GM12878 (cell line): ENCODE results near the gene LRR1. TPM values are rescaled to one million over a fixed set of nuclear protein-coding genes. Genes with fewer than 3 reads are reported as not detected.

ENCODE experiments used
- BACH1 ChIP-seq: fragments of 450-650 bp; IDR thresholded peaks from 2 replicates; pipeline ENCODE4 v1.6.1; 2017; ENCODE audit warnings: mild to moderate bottlenecking, borderline replicate concordance
- BHLHE40 ChIP-seq, 2 experiments: fragments of 450-650 bp in 1 of 2; IDR thresholded peaks; 2 replicates each; pipeline ENCODE4 v1.6.1; 2011 to 2017; ENCODE audit warnings: low read depth in 2 of 2, borderline replicate concordance in 1 of 2, improper control_type of control experiment in 1 of 2, low read length in 1 of 2, mild to moderate bottlenecking in 1 of 2
- CEBPZ ChIP-seq: fragments of 150-350 bp; IDR thresholded peaks from 2 replicates; pipeline ENCODE4 v1.6.1; 2016; ENCODE audit warnings: low read depth, low read length
- E2F4 ChIP-seq: IDR thresholded peaks from 2 replicates; pipeline ENCODE4 v1.6.1; 2012; ENCODE audit warnings: low read depth, low read length, improper control_type of control experiment
- FOS ChIP-seq: IDR thresholded peaks from 3 replicates; pipeline ENCODE4 v1.6.1; 2011; ENCODE audit warnings: borderline replicate concordance; ENCODE audit not compliant: insufficient read length; ENCODE audit errors: extremely low read depth
- HDAC6 ChIP-seq: fragments of 200-600 bp; sonication (generic); IDR thresholded peaks from one replicate; pipeline ENCODE4 v1.8.0; 2017; ENCODE audit warnings: antibody characterized with exemption; ENCODE audit not compliant: unreplicated experiment
- HDGF ChIP-seq: fragments of 450-650 bp; IDR thresholded peaks from 2 replicates; pipeline ENCODE4 v1.6.1; 2016; ENCODE audit warnings: antibody characterized with exemption
- JUND ChIP-seq: IDR thresholded peaks from 2 replicates; pipeline ENCODE4 v1.6.1; 2012; ENCODE audit warnings: low read depth, mild to moderate bottlenecking, low read length, improper control_type of control experiment, moderate library complexity
- MTA3 ChIP-seq: IDR thresholded peaks from 2 replicates; pipeline ENCODE4 v1.6.1; 2012; ENCODE audit warnings: low read length, inconsistent platforms, borderline replicate concordance
- NFYA ChIP-seq: IDR thresholded peaks from 2 replicates; pipeline ENCODE4 v1.6.1; 2011; ENCODE audit warnings: low read depth, mild to moderate bottlenecking, low read length, improper control_type of control experiment, borderline replicate concordance
- RAD21 ChIP-seq: IDR thresholded peaks from 2 replicates; pipeline ENCODE4 v1.6.1; 2011; ENCODE audit warnings: mild to moderate bottlenecking, low read depth, low read length, moderate library complexity; ENCODE audit not compliant: insufficient read depth
- SMAD1 ChIP-seq: fragments of 450-650 bp; IDR thresholded peaks from 2 replicates; pipeline ENCODE4 v1.6.1; 2018; ENCODE audit warnings: mild to moderate bottlenecking, low read depth; ENCODE audit not compliant: partially characterized antibody
- SUPT20H ChIP-seq: IDR thresholded peaks from 2 replicates; pipeline ENCODE4 v1.6.1; 2011; ENCODE audit warnings: low read depth, mild to moderate bottlenecking, low read length, moderate library complexity, borderline replicate concordance; ENCODE audit not compliant: control insufficient read depth
- TBL1XR1 ChIP-seq: IDR thresholded peaks from 2 replicates; pipeline ENCODE4 v1.6.1; 2012; ENCODE audit warnings: low read depth, low read length, improper control_type of control experiment
- TCF7 ChIP-seq: IDR thresholded peaks from 2 replicates; pipeline ENCODE4 v1.6.1; 2014; ENCODE audit warnings: antibody characterized with exemption, borderline replicate concordance
- ZBTB4 ChIP-seq: fragments of 450-650 bp; formaldehyde crosslinking; IDR thresholded peaks from 2 replicates; pipeline ENCODE4 v1.4.0; 2022; ENCODE audit warnings: mild to moderate bottlenecking, moderate library complexity
- polyA plus RNA-seq, 11 experiments: library from polyadenylated mRNA; depleted of rRNA in 4 of 11; unstranded in 6 of 11; stranded (reverse) in 5 of 11; fragments of >200 nt; fragmentation: Nextera tagmentation in 4 of 11; fragmentation: Illumina TruSeq in 1 of 11; extraction: Ambion mirVana in 4 of 11; extraction: Trizol in 1 of 11; gene quantifications; 1 replicate in 1 of 11; 2 replicates in 10 of 11; pipeline versions ENCODE4 v1.2.1 to v1.2.3, GENCODE V29; 2011 to 2016; ENCODE audit warnings: inconsistent platforms in 2 of 11, missing spikeins in 2 of 11, low read depth in 1 of 11
- total RNA-seq, 4 experiments: library from RNA; depleted of rRNA in 3 of 4; stranded (reverse); fragments of >200 nt in 3 of 4; fragmentation: Illumina TruSeq in 1 of 4; extraction: Trizol in 1 of 4; gene quantifications; 2 replicates each; pipeline versions ENCODE4 v1.2.1 to v1.2.3, GENCODE V29; 2013 to 2021
- TF ChIP-seq, protein P1 (sequence below): fragments of 450-650 bp; conservative IDR thresholded peaks from 2 replicates; pipeline ENCODE4 v1.6.1; 2017; ENCODE audit warnings: mild to moderate bottlenecking, moderate library complexity

Gene LRR1
- total and polyA plus RNA-seq, 10 of the 15 experiments (the other 5 are each of a cell fraction or from before 2014, with no cell fraction given) = 36.9 to 110 (median 53.1) TPM

DNA sequence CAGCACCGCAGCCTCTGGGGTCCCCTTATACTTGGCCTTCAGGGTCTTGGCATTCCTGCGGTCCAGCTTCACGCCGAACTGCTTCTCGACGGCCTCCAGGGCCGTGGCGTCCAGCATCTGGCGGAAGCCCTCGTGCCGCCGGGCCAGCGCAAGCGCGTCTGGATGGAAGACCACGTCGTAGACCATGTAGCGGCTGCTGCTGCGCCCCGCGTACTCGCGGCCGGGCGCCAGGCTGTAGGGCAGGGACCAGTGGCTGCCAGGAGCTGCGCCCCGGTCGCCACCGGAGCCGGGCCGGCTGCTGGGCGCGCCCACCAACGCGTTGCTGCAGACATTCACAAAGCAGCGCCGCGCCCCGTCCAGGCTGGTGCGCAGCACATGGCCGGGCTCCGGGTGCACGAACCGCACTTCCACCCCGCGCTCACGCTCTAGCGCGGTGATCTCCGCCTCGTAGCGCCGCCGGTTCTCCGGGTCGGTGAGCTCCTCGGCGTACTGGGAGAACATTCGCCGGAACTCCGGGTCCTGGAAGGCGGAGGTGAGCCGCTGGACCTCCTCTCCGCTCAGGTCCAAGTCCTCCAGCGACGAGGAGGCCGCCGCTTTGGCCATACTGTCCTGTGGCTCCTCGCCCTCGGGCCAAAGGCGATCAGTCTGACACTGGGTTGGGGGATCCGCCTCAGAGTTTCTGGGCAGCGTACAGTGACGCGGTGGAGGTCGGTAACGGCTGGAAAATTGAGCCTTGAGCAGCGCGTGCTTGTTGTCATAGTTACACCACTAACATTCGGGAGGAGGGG, 36.0 kb downstream of the LRR1 start, which contains the start of gene DNAAF2 (continued):
- TF ChIP-seq E2F4 (no peak), NFYA (no peak), TBL1XR1 (no peak), FOS (no peak), RAD21 (no peak), HDGF (peak; percentile 88), BHLHE40 (IDR thresholded peaks at IDR 0.05; ENCODE audit: borderline replicate concordance in 1 of 2, low read depth in 2 of 2, low read length in 1 of 2) (peak in 1 of 2 experiments; percentile 72; a peak in 2 of 4 replicates), TCF7 (no peak), MTA3 (no peak), JUND (no peak), SUPT20H (no peak), ZBTB4 (no peak), BACH1 (no peak; the same call in 1 of the 2 replicates), HDAC6 (no peak), SMAD1 (no peak), CEBPZ (no peak)
- TF ChIP-seq, protein P1, sequence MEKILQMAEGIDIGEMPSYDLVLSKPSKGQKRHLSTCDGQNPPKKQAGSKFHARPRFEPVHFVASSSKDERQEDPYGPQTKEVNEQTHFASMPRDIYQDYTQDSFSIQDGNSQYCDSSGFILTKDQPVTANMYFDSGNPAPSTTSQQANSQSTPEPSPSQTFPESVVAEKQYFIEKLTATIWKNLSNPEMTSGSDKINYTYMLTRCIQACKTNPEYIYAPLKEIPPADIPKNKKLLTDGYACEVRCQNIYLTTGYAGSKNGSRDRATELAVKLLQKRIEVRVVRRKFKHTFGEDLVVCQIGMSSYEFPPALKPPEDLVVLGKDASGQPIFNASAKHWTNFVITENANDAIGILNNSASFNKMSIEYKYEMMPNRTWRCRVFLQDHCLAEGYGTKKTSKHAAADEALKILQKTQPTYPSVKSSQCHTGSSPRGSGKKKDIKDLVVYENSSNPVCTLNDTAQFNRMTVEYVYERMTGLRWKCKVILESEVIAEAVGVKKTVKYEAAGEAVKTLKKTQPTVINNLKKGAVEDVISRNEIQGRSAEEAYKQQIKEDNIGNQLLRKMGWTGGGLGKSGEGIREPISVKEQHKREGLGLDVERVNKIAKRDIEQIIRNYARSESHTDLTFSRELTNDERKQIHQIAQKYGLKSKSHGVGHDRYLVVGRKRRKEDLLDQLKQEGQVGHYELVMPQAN = peak; percentile 91
